A549 treated with dexamethasone at 1 μM for 4 hours (cell line): ENCODE results near the gene DNAJB12. TPM values are rescaled to one million over a fixed set of nuclear protein-coding genes. Genes with fewer than 3 reads are reported as not detected.

ENCODE experiments used
- total RNA-seq: library from RNA; stranded (reverse); fragments of 200-300 nt; extraction: Qiagen RNA extraction; gene quantifications from 5 replicates; pipeline ENCODE4 v1.2.3, GENCODE V29; 2022

DNAJB12 gene
- total RNA-seq, result 29.2 to 36.8 TPM (median 32.6 TPM) in 5 replicates

GRCh38 chr10:72354356-72355213, at the start of gene DNAJB12:
DNAJB12 (minus strand) TSS chr10:72354919; CDS start chr10:72354897, 22 bp downstream.

Other genes starting within 250 kb of the DNAJB12 start
- gene ANAPC16, start 138.9 kb downstream of the DNAJB12 start, total RNA-seq, result 73.6 to 93.2 TPM (median 85.4 TPM) in 5 replicates
- 37.7 to 45.6 TPM (median 41.1 TPM) in 5 replicates for gene ASCC1, start 138.6 kb downstream of the DNAJB12 start, total RNA-seq
- 346 to 420 TPM (median 400 TPM) in 5 replicates for gene DDIT4, start 81.0 kb downstream of the DNAJB12 start, total RNA-seq